Retinal pigment epithelial cell (primary cell): ENCODE measurements around the gene NDEL1.

ENCODE experiments used
- DNase-seq: peaks from one replicate; pipeline ENCODE4 v3.0.0-alpha.2; 2010; ENCODE audit warnings: low read depth
- H3K4me3 ChIP-seq: 2 replicates; pipeline ENCODE4 v1.5.1; 2011; ENCODE audit warnings: mild to moderate bottlenecking, low read length, control low read depth, moderate library complexity
- TF ChIP-seq, protein P1 (sequence below): conservative IDR thresholded peaks from 2 replicates; pipeline ENCODE4 v1.5.1; 2011; ENCODE audit warnings: low read depth, low read length, control low read depth, inconsistent platforms

NDEL1 gene

DNA sequence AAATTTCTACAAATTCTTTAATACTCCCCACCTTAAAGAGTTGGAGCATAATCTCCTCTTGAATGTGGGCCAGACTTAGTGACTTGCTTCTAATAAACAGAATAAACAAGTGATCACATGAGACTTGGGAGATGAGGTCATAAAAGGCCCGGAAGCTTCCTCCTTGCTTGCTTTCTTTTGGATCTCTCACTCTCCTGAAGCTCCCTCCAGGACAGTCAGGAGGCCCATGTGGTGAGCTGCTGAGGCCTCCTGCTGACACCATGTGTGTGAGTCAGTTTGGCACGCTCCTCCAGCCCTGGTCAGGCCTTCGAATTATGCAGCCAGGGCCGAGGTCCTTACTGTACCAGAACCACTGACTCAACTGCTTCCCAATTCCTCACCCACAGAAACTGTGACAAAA, 53.2 kb downstream of the NDEL1 start:
- DNase-seq: peak; percentile 69
- H3K4me3 ChIP-seq: no peak overlapping the region
- TF ChIP-seq, protein P1, sequence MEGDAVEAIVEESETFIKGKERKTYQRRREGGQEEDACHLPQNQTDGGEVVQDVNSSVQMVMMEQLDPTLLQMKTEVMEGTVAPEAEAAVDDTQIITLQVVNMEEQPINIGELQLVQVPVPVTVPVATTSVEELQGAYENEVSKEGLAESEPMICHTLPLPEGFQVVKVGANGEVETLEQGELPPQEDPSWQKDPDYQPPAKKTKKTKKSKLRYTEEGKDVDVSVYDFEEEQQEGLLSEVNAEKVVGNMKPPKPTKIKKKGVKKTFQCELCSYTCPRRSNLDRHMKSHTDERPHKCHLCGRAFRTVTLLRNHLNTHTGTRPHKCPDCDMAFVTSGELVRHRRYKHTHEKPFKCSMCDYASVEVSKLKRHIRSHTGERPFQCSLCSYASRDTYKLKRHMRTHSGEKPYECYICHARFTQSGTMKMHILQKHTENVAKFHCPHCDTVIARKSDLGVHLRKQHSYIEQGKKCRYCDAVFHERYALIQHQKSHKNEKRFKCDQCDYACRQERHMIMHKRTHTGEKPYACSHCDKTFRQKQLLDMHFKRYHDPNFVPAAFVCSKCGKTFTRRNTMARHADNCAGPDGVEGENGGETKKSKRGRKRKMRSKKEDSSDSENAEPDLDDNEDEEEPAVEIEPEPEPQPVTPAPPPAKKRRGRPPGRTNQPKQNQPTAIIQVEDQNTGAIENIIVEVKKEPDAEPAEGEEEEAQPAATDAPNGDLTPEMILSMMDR: no peak

DNA sequence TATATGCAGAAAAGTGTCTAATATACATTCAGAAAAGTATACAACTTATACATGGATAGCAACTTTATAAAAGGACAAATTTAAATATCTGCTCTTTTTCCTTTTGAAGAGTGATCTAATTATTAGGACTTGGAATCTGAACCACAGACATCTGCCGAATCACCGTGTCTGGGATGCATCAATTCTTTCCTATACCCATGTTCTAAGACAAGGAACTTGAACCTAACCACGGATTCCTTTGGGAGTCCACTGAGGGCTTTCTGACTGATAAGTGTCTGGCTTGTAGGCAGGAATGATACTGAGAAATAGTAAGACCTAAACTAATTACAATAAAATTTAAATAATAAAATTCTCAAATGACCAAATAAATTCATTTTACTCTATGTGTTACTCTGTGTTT, 54.2 kb downstream of the NDEL1 start:
- H3K4me3 ChIP-seq: no peak overlapping the region
- no peak for DNase-seq
- TF ChIP-seq, protein P1: no peak

DNA sequence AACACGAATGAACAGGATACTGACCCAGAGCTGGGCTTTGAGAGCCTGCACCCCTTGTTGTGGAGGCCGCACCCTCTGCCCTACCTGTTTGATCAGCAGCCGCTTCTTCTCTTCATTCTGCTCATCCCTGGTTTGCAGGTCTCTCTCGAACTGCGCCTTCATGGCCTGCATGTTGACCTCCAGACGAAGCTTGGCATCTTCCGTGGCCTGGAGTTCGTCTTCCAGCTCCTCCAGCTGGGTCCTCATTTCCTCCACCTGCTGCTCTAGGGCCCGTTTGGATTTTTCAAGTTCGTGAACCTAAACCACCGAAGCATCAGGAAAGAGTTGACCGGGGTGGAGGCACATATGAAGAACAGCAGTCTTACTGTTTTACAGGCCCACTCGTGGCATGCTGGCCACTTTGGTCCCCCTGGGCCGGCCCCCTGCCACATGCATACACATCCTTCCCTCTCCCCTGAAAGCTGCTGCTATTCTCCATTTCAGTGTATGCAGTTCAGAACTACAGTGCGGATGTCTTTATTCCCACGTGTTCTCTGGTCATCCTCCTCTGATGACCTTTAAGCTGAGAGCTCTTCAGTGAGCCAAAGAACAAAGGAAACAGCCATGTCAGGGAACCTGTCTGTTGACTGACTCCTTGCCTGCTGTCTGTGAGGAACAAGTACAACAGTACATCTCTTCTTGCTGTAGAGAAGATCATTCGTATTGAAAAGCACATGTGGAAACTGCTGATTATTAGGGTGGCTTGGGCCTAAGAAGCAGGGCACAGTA, 54.8 kb downstream of the NDEL1 start:
- H3K4me3 ChIP-seq: no peak overlapping the region
- TF ChIP-seq, protein P1: no peak
- DNase-seq: no peak

DNA sequence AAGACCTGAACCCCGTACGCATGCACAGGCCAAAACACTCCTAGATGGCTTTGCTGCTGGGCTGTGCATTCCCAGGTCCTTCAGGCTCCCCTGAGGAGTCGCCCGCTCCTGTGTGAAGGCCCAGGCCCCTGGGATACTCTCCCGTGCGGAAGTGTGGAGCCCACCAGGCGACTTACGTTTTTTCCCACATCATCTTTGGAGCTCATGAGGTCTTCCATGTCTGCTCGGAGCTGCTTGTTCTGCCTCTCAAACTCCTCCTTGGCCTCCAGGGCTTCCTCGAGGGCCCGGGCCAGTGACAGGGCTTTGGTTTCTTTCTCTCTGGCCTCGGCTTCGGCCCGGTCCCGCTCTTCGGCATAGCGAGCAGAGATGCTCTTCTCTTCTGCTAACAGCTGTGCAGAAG, 56.4 kb downstream of the NDEL1 start:
- TF ChIP-seq, protein P1: no peak
- no peak overlapping the region for H3K4me3 ChIP-seq
- no peak for DNase-seq

DNA sequence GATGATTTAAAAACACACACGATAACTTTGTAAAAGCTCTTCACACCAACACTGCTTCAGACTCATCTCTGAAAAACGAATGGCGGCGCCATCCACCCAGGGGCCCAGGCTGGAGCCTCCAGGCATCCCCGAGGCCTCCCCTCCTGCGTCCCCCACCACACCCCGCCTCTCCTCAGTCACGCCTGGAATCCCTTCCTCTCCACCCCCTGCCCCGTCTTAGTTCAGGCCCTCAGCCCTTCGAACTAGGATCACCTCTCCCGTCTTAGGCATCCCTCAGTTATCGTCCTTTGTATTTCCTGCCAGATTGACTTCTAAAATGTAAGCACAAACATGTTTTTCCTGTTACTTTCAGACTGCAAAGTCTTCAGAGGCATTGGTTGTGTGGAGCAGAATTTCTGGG, 58.3 kb downstream of the NDEL1 start:
- TF ChIP-seq, protein P1: no peak
- no peak overlapping the region for H3K4me3 ChIP-seq
- no peak for DNase-seq

DNA sequence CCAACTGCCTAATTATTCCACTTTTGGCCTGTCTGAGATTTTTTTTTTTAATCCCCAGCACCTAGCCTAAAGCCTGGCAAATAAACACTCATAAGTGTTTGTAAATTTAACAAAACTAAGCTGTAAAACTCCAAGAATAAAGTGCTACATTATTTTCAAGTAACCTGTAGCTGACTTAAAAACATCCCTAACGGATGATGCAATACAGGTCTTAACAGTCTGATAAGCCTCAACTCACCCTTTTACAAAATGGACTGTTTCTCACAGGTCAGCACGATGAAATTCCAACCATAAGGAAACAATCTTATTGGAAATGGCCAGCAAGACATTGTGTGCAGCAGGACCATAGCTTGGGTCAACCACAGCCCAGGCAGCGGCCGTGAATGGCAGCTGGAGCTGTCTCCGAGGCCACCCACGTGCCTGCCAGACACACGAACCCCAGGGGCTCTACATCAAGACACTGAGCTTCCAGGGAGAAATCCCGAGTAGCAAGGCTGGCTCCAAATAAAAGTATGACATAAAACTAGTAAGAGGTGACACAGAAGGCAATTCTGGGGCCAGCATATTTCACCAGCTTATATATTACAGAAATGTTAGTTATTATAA, 58.9 kb downstream of the NDEL1 start:
- DNase-seq: no peak
- TF ChIP-seq, protein P1: no peak
- H3K4me3 ChIP-seq: no peak overlapping the region

DNA sequence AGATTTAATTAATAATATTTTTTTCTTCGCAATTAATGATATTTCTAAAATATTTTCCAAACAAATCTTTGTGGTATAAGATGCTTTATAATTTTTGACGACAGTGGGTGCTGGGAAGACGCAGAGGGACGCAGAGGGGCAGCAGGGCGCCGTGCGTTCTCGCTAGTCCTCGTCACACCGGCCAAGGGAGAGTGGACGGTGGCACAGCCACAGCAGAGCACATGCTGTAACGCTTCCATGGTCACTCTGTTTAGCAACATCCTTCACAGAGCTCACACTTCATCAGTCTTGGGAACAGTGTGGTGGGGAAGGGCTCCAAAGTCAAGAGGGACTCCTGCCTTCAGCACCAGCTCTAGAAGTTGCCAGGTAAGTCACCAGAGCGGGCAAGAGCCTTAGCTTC, 60.4 kb downstream of the NDEL1 start:
- TF ChIP-seq, protein P1: no peak
- no peak overlapping the region for H3K4me3 ChIP-seq
- DNase-seq: no peak
